Osteoblast (primary cell): Measurements from ENCODE around the gene RASSF4. TPM values are rescaled to one million over a fixed set of nuclear protein-coding genes. Genes with fewer than 3 reads are reported as not detected.
A peak's percentile ranks its signal among the peaks of the same experiment; 100 is the strongest.

Source experiments
- DNase-seq: peaks from one replicate; pipeline ENCODE4 v3.0.0; 2011; ENCODE audit warnings: low spot score, mixed read lengths; ENCODE audit not compliant: insufficient read length; ENCODE audit errors: missing footprints
- H2AFZ ChIP-seq: 2 replicates; pipeline ENCODE4 v1.6.0; 2011; ENCODE audit warnings: mild to moderate bottlenecking, low read length
- H3K27ac ChIP-seq: 2 replicates; pipeline ENCODE4 v1.5.1; 2011; ENCODE audit warnings: mild to moderate bottlenecking, low read depth, low read length, moderate library complexity
- H3K27me3 ChIP-seq: 2 replicates; pipeline ENCODE4 v1.6.0; 2012; ENCODE audit warnings: mild to moderate bottlenecking, control low read depth, inconsistent platforms, low read length, moderate library complexity; ENCODE audit not compliant: insufficient read depth
- H3K36me3 ChIP-seq: 2 replicates; pipeline ENCODE4 v1.5.1; 2011; ENCODE audit warnings: mild to moderate bottlenecking, low read length, control low read depth, moderate library complexity; ENCODE audit not compliant: insufficient read depth
- H3K4me1 ChIP-seq: 2 replicates; pipeline ENCODE4 v1.5.1; 2011; ENCODE audit warnings: mild to moderate bottlenecking, low read length, control low read depth, moderate library complexity; ENCODE audit not compliant: insufficient read depth
- H3K4me2 ChIP-seq: 2 replicates; pipeline ENCODE4 v1.6.0; 2011; ENCODE audit warnings: mild to moderate bottlenecking, low read length; ENCODE audit not compliant: insufficient read depth
- H3K4me3 ChIP-seq: fragments of 200-600 bp; sonication (generic); 3 replicates; pipeline ENCODE4 v1.5.1; 2012; ENCODE audit warnings: mild to moderate bottlenecking, low read length, inconsistent platforms; ENCODE audit not compliant: insufficient read depth
- H3K79me2 ChIP-seq: 2 replicates; pipeline ENCODE4 v1.6.0; 2012; ENCODE audit warnings: mild to moderate bottlenecking, low read length, control low read depth, inconsistent platforms; ENCODE audit not compliant: insufficient read depth
- H3K9me3 ChIP-seq: 2 replicates; pipeline ENCODE4 v1.5.1; 2011; ENCODE audit warnings: low read depth, low read length, control low read depth
- H4K20me1 ChIP-seq: 2 replicates; pipeline ENCODE4 v1.6.0; 2012; ENCODE audit warnings: mild to moderate bottlenecking, low read length, control low read depth; ENCODE audit not compliant: insufficient read depth
- total RNA-seq: library from RNA; depleted of rRNA; stranded (reverse); fragments of >200 nt; gene quantifications from 2 replicates; pipeline ENCODE4 v1.2.3, GENCODE V29; 2012
- TF ChIP-seq, protein P1 (sequence below): IDR thresholded peaks from 2 replicates; pipeline ENCODE4 v1.5.1; 2011; ENCODE audit warnings: mild to moderate bottlenecking, low read depth, low read length, moderate library complexity; ENCODE audit errors: extremely low read depth

RASSF4 gene
- total RNA-seq, 1 donor, result 4.0 TPM

GRCh38 chr10:44981172-44982113 is 21.8 kb downstream of the RASSF4 start:
- H3K27me3 ChIP-seq, result no peaks in the 10 kb centered on the region
- H3K79me2 ChIP-seq, result peaks cover 18% of the 10 kb centered on the region
- peaks cover 62% of the 10 kb centered on the region for H3K4me1 ChIP-seq
- peak overlapping the region; percentile 72 for H3K4me2 ChIP-seq
- H3K36me3 ChIP-seq, result no peaks in the 10 kb centered on the region
- peak overlapping the region; percentile 32 for H3K4me3 ChIP-seq
- DNase-seq, result peak; percentile 94
- no peaks in the 10 kb centered on the region for H4K20me1 ChIP-seq
- no peaks in the 10 kb centered on the region for H3K9me3 ChIP-seq
- H3K27ac ChIP-seq, result peak overlapping the region; percentile 94
- peak overlapping the region; percentile 77 for H2AFZ ChIP-seq
- TF ChIP-seq, protein P1, sequence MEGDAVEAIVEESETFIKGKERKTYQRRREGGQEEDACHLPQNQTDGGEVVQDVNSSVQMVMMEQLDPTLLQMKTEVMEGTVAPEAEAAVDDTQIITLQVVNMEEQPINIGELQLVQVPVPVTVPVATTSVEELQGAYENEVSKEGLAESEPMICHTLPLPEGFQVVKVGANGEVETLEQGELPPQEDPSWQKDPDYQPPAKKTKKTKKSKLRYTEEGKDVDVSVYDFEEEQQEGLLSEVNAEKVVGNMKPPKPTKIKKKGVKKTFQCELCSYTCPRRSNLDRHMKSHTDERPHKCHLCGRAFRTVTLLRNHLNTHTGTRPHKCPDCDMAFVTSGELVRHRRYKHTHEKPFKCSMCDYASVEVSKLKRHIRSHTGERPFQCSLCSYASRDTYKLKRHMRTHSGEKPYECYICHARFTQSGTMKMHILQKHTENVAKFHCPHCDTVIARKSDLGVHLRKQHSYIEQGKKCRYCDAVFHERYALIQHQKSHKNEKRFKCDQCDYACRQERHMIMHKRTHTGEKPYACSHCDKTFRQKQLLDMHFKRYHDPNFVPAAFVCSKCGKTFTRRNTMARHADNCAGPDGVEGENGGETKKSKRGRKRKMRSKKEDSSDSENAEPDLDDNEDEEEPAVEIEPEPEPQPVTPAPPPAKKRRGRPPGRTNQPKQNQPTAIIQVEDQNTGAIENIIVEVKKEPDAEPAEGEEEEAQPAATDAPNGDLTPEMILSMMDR, result no peak

DNA sequence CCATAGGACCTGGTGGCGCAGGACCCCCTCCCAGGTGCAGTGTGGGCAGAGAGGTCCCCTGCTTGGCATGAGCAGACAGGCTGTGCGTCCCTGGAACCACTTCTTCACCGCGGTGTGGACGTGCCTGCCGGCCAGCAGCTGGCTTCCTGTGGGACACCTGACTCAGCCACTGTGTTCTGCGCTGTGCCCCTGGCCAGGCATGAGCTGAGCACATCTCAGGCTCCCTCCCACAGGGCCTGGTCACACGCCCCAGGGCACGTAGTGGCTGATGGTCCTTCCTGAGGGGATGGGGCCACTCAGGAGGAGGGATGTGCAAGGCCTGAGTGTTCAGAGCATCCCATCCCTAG is 22.5 kb downstream of the RASSF4 start:
- TF ChIP-seq, protein P1, result no peak
- no peak overlapping the region for H3K4me3 ChIP-seq
- peaks cover 55% of the 10 kb centered on the region for H3K4me1 ChIP-seq
- no peaks in the 10 kb centered on the region for H4K20me1 ChIP-seq
- no peaks in the 10 kb centered on the region for H3K9me3 ChIP-seq
- peaks cover 15% of the 10 kb centered on the region for H3K79me2 ChIP-seq
- peak overlapping the region; percentile 94 for H3K27ac ChIP-seq
- DNase-seq, result peak; percentile 72
- H3K27me3 ChIP-seq, result no peaks in the 10 kb centered on the region
- H3K36me3 ChIP-seq, result no peaks in the 10 kb centered on the region
- H3K4me2 ChIP-seq, result peak overlapping the region; percentile 72
- H2AFZ ChIP-seq, result peak overlapping the region; percentile 64

- peaks cover 11% of the 10 kb centered on the region for H3K79me2 ChIP-seq
- no peak overlapping the region for H3K4me2 ChIP-seq
- TF ChIP-seq, protein P1, result no peak
- H2AFZ ChIP-seq, result no peak overlapping the region
- H3K27ac ChIP-seq, result peak overlapping the region; percentile 94
- no peak overlapping the region for H3K4me3 ChIP-seq
- no peaks in the 10 kb centered on the region for H3K9me3 ChIP-seq
- H4K20me1 ChIP-seq, result no peaks in the 10 kb centered on the region
- peak; percentile 69 for DNase-seq
- H3K27me3 ChIP-seq, result no peaks in the 10 kb centered on the region
- H3K36me3 ChIP-seq, result no peaks in the 10 kb centered on the region
- peaks cover 51% of the 10 kb centered on the region for H3K4me1 ChIP-seq
Observed at GRCh38 chr10:44982496-44982895, 22.9 kb downstream of the RASSF4 start.
